SK-N-SH treated with all-trans-retinoic acid at 6 μM for 48 hours (cell line): ENCODE data around the gene ACBD4.

ENCODE experiments used
- ATAC-seq: fragments of 200-7000 bp; cut with Tn5 transposase; 3 replicates; pipeline ENCODE4 v1.9.1; 2020; ENCODE audit warnings: mild to moderate bottlenecking, moderate library complexity
- ARNTL ChIP-seq: fragments of 450-650 bp; formaldehyde crosslinking; IDR thresholded peaks from 2 replicates; pipeline ENCODE4 v1.5.0; 2020; ENCODE audit warnings: low read depth, mild to moderate bottlenecking, moderate library complexity, borderline replicate concordance
- BACH2 ChIP-seq: fragments of 250-450 bp; sonication (Bioruptor Pico); IDR thresholded peaks from 2 replicates; pipeline ENCODE4 v1.9.0; 2021; ENCODE audit warnings: mild to moderate bottlenecking, borderline replicate concordance
- CSDC2 ChIP-seq: fragments of 250-450 bp; sonication (Bioruptor Pico); IDR thresholded peaks from 2 replicates; pipeline ENCODE4 v1.5.0; 2020; ENCODE audit warnings: mild to moderate bottlenecking, moderate library complexity
- ESRRG ChIP-seq: fragments of 250-450 bp; sonication (Bioruptor Pico); IDR thresholded peaks from 2 replicates; pipeline ENCODE4 v1.6.1; 2021; ENCODE audit warnings: mild to moderate bottlenecking
- GLIS3 ChIP-seq: fragments of 250-450 bp; sonication (Bioruptor Pico); IDR thresholded peaks from 2 replicates; pipeline ENCODE4 v1.5.0; 2020; ENCODE audit warnings: mild to moderate bottlenecking, moderate library complexity
- ISL1 ChIP-seq: fragments of 250-450 bp; sonication (Bioruptor Pico); IDR thresholded peaks from 2 replicates; pipeline ENCODE4 v2.1.2; 2022; ENCODE audit warnings: mild to moderate bottlenecking, moderate library complexity
- OSR1 ChIP-seq: fragments of 250-450 bp; sonication (Bioruptor Pico); IDR thresholded peaks from 2 replicates; pipeline ENCODE4 v1.8.0; 2022; ENCODE audit warnings: moderate library complexity, mild to moderate bottlenecking, inconsistent platforms
- PATZ1 ChIP-seq: fragments of 250-450 bp; sonication (Bioruptor Pico); IDR thresholded peaks from 2 replicates; pipeline ENCODE4 v1.8.0; 2020; ENCODE audit warnings: mild to moderate bottlenecking, moderate library complexity, borderline replicate concordance
- POU6F1 ChIP-seq: fragments of 250-450 bp; sonication (Bioruptor Pico); IDR thresholded peaks from 2 replicates; pipeline ENCODE4 v1.8.0; 2021; ENCODE audit warnings: low read depth, mild to moderate bottlenecking, moderate library complexity, borderline replicate concordance
- PPARA ChIP-seq: fragments of 250-450 bp; sonication (Bioruptor Pico); IDR thresholded peaks from 2 replicates; pipeline ENCODE4 v1.5.0; 2020; ENCODE audit warnings: mild to moderate bottlenecking, borderline replicate concordance
- SNAI2 ChIP-seq: fragments of 250-450 bp; sonication (Bioruptor Pico); IDR thresholded peaks from 2 replicates; pipeline ENCODE4 v1.5.0; 2020; ENCODE audit warnings: mild to moderate bottlenecking, moderate library complexity
- TCF4 ChIP-seq: fragments of 250-450 bp; sonication (Bioruptor Pico); IDR thresholded peaks from 2 replicates; pipeline ENCODE4 v1.8.0; 2021; ENCODE audit warnings: mild to moderate bottlenecking, moderate library complexity, borderline replicate concordance
- TSHZ2 ChIP-seq: fragments of 250-450 bp; sonication (Bioruptor Pico); IDR thresholded peaks from 2 replicates; pipeline ENCODE4 v1.5.0; 2020; ENCODE audit warnings: mild to moderate bottlenecking, moderate library complexity
- ZC3H10 ChIP-seq: fragments of 250-450 bp; sonication (Bioruptor Pico); IDR thresholded peaks from 2 replicates; pipeline ENCODE4 v1.5.1; 2021; ENCODE audit warnings: mild to moderate bottlenecking, moderate library complexity
- ZFP3 ChIP-seq: fragments of 250-450 bp; sonication (Bioruptor Pico); IDR thresholded peaks from 2 replicates; pipeline ENCODE4 v1.5.0; 2020; ENCODE audit warnings: mild to moderate bottlenecking, moderate library complexity
- ZFP30 ChIP-seq: fragments of 450-650 bp; formaldehyde crosslinking; IDR thresholded peaks from 2 replicates; pipeline ENCODE4 v1.5.0; 2022; ENCODE audit warnings: mild to moderate bottlenecking, moderate library complexity
- ZNF565 ChIP-seq: fragments of 450-650 bp; formaldehyde crosslinking; conservative IDR thresholded peaks from 2 replicates; pipeline ENCODE4 v1.5.0; 2020; ENCODE audit warnings: low read depth, mild to moderate bottlenecking, moderate library complexity
- ZNF70 ChIP-seq: fragments of 450-650 bp; formaldehyde crosslinking; IDR thresholded peaks from 2 replicates; pipeline ENCODE4 v1.5.0; 2020; ENCODE audit warnings: mild to moderate bottlenecking, moderate library complexity
- ZNF8 ChIP-seq: fragments of 450-650 bp; formaldehyde crosslinking; IDR thresholded peaks from 2 replicates; pipeline ENCODE4 v1.5.0; 2020; ENCODE audit warnings: mild to moderate bottlenecking, moderate library complexity

The ACBD4 gene

GRCh38 chr17:45155029-45155428, 19.5 kb downstream of the ACBD4 start:
- TF ChIP-seq ZNF8 (CRISPR knock-in tag) (no peak), OSR1 (CRISPR knock-in tag) (no peak), PPARA (CRISPR knock-in tag) (no peak), ARNTL (no peak), TCF4 (no peak)

GRCh38 chr17:45155483-45155882, 20.0 kb downstream of the ACBD4 start:
- no peak for ATAC-seq
- TF ChIP-seq POU6F1 (CRISPR knock-in tag) (no peak), PATZ1 (CRISPR knock-in tag) (no peak), ZNF565 (CRISPR knock-in tag) (no peak), CSDC2 (CRISPR knock-in tag) (no peak), TCF4 (no peak), TSHZ2 (CRISPR knock-in tag) (no peak), ZNF70 (CRISPR knock-in tag) (no peak)

More at GRCh38 chr17:45155029-45155428, 19.5 kb downstream of the ACBD4 start:
- ATAC-seq = no peak

- TF ChIP-seq ZFP30 (CRISPR knock-in tag) = no peak
- TF ChIP-seq ZNF565 (CRISPR knock-in tag) = no peak
- TF ChIP-seq ARNTL = no peak
- TF ChIP-seq PPARA (CRISPR knock-in tag) = no peak
- TF ChIP-seq GLIS3 (CRISPR knock-in tag) = no peak
- no peak for TF ChIP-seq ZC3H10 (CRISPR knock-in tag)
- TF ChIP-seq, all 23 proteins: peak for 0
- ATAC-seq = no peak
Measured at GRCh38 chr17:45156242-45156641, 20.8 kb downstream of the ACBD4 start.

GRCh38 chr17:45160447-45161287, 25.2 kb downstream of the ACBD4 start:
- TF ChIP-seq ZNF70 (CRISPR knock-in tag) (no peak), ZFP30 (CRISPR knock-in tag) (no peak), ZC3H10 (CRISPR knock-in tag) (no peak), GLIS3 (CRISPR knock-in tag) (no peak), TSHZ2 (CRISPR knock-in tag) (peak; percentile 67; the same call in 1 of the 2 replicates), BACH2 (no peak), SNAI2 (CRISPR knock-in tag) (no peak), ZFP3 (CRISPR knock-in tag) (0 out of 2 replicates have a peak, but pooled peaks have one; percentile 45), ISL1 (CRISPR knock-in tag) (no peak), OSR1 (CRISPR knock-in tag) (no peak), CSDC2 (CRISPR knock-in tag) (no peak), PPARA (CRISPR knock-in tag) (no peak), PATZ1 (CRISPR knock-in tag) (peak; percentile 57; the same call in 1 of the 2 replicates), ESRRG (CRISPR knock-in tag) (no peak), POU6F1 (CRISPR knock-in tag) (no peak)
- ATAC-seq = peak; percentile 55
